NB4 (cell line): Measurements from ENCODE around the gene CCDC33.

Experiments
- DNase-seq: peaks from one replicate; pipeline ENCODE4 v3.0.0; 2010; ENCODE audit warnings: low read depth
- H3K4me3 ChIP-seq: one replicate; pipeline ENCODE4 v1.5.1; 2011; ENCODE audit warnings: mild to moderate bottlenecking, low read depth, low read length, moderate library complexity
- CTCF ChIP-seq: IDR thresholded peaks from one replicate; pipeline ENCODE4 v1.5.1; 2012; ENCODE audit warnings: low read depth, low read length
- MAX ChIP-seq: IDR thresholded peaks from 2 replicates; pipeline ENCODE4 v1.6.1; 2011; ENCODE audit warnings: low read depth, low read length
- MYC ChIP-seq: IDR thresholded peaks from 2 replicates; pipeline ENCODE4 v1.6.1; 2011; ENCODE audit warnings: low read depth, low read length
- POLR2A ChIP-seq: IDR thresholded peaks from 2 replicates; pipeline ENCODE4 v1.6.1; 2011; ENCODE audit warnings: mild to moderate bottlenecking; ENCODE audit not compliant: insufficient read length; ENCODE audit errors: extremely low read depth

CCDC33 gene

GRCh38 chr15:74302821-74303359, 66.8 kb downstream of the CCDC33 start:
- H3K4me3 ChIP-seq = no peak overlapping the region
- peak; percentile 53 for DNase-seq
- TF ChIP-seq MAX = no peak
- TF ChIP-seq POLR2A = no peak
- peak; percentile 66 for TF ChIP-seq CTCF
- no peak for TF ChIP-seq MYC

- DNase-seq = no peak
- TF ChIP-seq POLR2A = no peak
- TF ChIP-seq MAX = no peak
- no peak for TF ChIP-seq CTCF
- TF ChIP-seq MYC = no peak
Measured at GRCh38 chr15:74303741-74304309, 67.7 kb downstream of the CCDC33 start.

GRCh38 chr15:74304431-74304830, 68.3 kb downstream of the CCDC33 start:
- no peak for DNase-seq
- H3K4me3 ChIP-seq = no peak overlapping the region
- TF ChIP-seq MAX = no peak
- no peak for TF ChIP-seq CTCF

More at GRCh38 chr15:74303741-74304309, 67.7 kb downstream of the CCDC33 start:
- H3K4me3 ChIP-seq = no peak overlapping the region

- DNase-seq = no peak
- TF ChIP-seq MAX (no peak), POLR2A (no peak), CTCF (no peak), MYC (no peak)
- H3K4me3 ChIP-seq = no peak overlapping the region
Measured at GRCh38 chr15:74305687-74306086, 69.6 kb downstream of the CCDC33 start.

- H3K4me3 ChIP-seq = no peak overlapping the region
- no peak for DNase-seq
- TF ChIP-seq CTCF = no peak
- TF ChIP-seq POLR2A = no peak
- no peak for TF ChIP-seq MYC
- TF ChIP-seq MAX = no peak
Measured at GRCh38 chr15:74306781-74307217, 70.7 kb downstream of the CCDC33 start.
